ENCODE data around the gene VHLL.
"Not testable (repeated sequence)": the region's sequence is repeated elsewhere in the genome, so short reads cannot be mapped to it uniquely, and the experiment has no call there.

VHLL gene

GRCh38 chr1:156298852-156299357, at the start of gene VHLL:
Gene VHLL (minus strand): TSS chr1:156299307. CDS start chr1:156299189, 118 bp downstream.
- no peak for DNase-seq

- no peak for DNase-seq
These were observed 48.2 kb upstream of the VHLL start for GRCh38 chr1:156347331-156347730.

- no peak for DNase-seq
These were observed 47.5 kb upstream of the VHLL start for GRCh38 chr1:156346636-156347035.

- DNase-seq: not testable (repeated sequence)
These were observed 46.9 kb upstream of the VHLL start for GRCh38 chr1:156346035-156346434.

- no peak for DNase-seq
These were observed 45.3 kb upstream of the VHLL start for GRCh38 chr1:156344409-156344808.

GRCh38 chr1:156342166-156342955, 43.3 kb upstream of the VHLL start:
- no peak for DNase-seq

- DNase-seq: peak; percentile 99
These were observed 39.3 kb upstream of the VHLL start, which contains the start of the genes CCT3 and TSACC for GRCh38 chr1:156338180-156338976. Gene CCT3 (minus strand): TSS chr1:156338292. CDS start chr1:156338184, 108 bp downstream. Gene TSACC (plus strand): TSS chr1:156338526. CDS start chr1:156339758, 1,232 bp downstream.

- DNase-seq: no peak
These were observed 38.7 kb upstream of the VHLL start for GRCh38 chr1:156337888-156338179.

GRCh38 chr1:156337052-156337887, 38.2 kb upstream of the VHLL start:
- no peak for DNase-seq

GRCh38 chr1:156336242-156336641, 37.1 kb upstream of the VHLL start:
- no peak for DNase-seq

GRCh38 chr1:156323179-156323578, 24.1 kb upstream of the VHLL start:
- DNase-seq: not testable (repeated sequence)

GRCh38 chr1:156320560-156320959, 21.5 kb upstream of the VHLL start:
- DNase-seq: no peak

- DNase-seq: no peak
These were observed 20.6 kb upstream of the VHLL start for GRCh38 chr1:156319664-156320063.

GRCh38 chr1:156316909-156317308, 17.8 kb upstream of the VHLL start:
- DNase-seq: no peak

GRCh38 chr1:156310962-156311361, 11.9 kb upstream of the VHLL start:
- no peak for DNase-seq

GRCh38 chr1:156308078-156308477, 9.0 kb upstream of the VHLL start:
- no peak for DNase-seq

- DNase-seq: no peak
These were observed 6.1 kb upstream of the VHLL start for GRCh38 chr1:156305215-156305614.

- no peak for DNase-seq
These were observed 4.1 kb upstream of the VHLL start for GRCh38 chr1:156303241-156303640.

GRCh38 chr1:156295391-156295947, 3.6 kb downstream of the VHLL start, which contains the start of gene GLMP:
Gene GLMP (minus strand): TSS chr1:156295679. CDS start chr1:156295645, 34 bp downstream.
- DNase-seq: peak; percentile 23

- DNase-seq: no peak
These were observed 5.2 kb downstream of the VHLL start for GRCh38 chr1:156293895-156294294.

- DNase-seq: no peak
These were observed 6.0 kb downstream of the VHLL start for GRCh38 chr1:156293098-156293434.

- DNase-seq: peak; percentile 71
These were observed 7.7 kb downstream of the VHLL start for GRCh38 chr1:156291226-156292061.

Data from NCI-H748 treated with DMSO at 0.1 percent for 48 hours (cell line).